ENCODE results near the gene MTLN.
"Not testable (repeated sequence)": the region's sequence is repeated elsewhere in the genome, so short reads cannot be mapped to it uniquely, and the experiment has no call there.

The MTLN gene

GRCh38 chr2:110211938-110212858 is at the start of gene MTLN:
Gene MTLN, minus strand, starts transcription at chr2:110212547. Its CDS starts 22 bp downstream, at chr2:110212525.
- peak; percentile 71 to 74 for DNase-seq

DNA sequence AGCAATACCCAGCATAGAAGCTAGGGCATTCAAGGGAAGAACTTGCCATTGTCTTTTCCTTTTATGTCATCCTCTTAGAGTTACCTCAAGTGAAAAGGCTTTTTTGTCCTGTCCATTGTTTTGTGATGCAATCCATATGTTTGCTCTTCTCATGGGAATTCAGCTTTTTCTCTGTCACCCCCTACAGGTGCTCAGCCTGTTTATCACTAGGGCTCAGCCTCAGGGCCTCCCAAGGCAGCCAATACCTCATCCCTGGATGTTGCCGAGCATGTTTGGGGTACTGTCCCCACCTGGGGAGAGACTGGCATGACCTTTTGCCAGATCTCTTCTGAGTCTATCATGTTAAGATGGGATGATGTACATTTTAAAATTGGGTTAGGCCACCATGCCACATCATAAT is 49.6 kb upstream of the MTLN start:
- DNase-seq, result not testable (repeated sequence)

DNA sequence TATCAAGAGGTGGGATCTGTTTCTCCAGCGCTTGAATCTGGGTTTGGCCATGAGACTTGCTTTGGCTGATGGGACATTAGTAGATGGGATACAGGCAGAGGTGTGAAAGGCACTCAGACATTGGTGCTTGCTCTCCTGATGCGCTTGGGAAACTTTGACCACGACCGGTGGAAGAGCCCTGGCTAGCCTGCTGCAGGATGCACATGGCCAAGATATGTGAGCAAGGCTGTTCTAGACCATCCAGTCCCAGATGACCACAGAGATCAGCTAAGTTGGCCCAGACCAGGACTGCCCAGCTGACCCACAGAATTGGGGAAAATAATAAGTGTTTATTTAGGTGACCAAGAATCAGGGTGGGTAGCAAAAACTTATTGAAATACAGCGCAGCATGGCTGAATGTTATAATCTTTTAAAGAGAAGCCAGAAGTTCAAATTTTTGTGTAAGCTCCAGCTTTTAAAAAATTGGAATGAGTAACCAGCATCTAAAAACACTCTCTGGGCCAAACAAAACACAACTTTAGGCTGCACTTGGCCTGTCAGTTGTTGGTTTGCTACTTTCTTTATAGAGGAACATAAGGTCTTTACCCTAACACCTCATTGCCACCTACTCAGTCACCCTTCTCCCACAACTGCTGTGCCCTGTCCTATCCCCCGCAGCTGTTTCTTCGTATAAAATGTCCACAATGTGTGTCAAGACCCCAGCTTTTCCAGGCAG is 35.9 kb upstream of the MTLN start:
- not testable (repeated sequence) for DNase-seq

DNA sequence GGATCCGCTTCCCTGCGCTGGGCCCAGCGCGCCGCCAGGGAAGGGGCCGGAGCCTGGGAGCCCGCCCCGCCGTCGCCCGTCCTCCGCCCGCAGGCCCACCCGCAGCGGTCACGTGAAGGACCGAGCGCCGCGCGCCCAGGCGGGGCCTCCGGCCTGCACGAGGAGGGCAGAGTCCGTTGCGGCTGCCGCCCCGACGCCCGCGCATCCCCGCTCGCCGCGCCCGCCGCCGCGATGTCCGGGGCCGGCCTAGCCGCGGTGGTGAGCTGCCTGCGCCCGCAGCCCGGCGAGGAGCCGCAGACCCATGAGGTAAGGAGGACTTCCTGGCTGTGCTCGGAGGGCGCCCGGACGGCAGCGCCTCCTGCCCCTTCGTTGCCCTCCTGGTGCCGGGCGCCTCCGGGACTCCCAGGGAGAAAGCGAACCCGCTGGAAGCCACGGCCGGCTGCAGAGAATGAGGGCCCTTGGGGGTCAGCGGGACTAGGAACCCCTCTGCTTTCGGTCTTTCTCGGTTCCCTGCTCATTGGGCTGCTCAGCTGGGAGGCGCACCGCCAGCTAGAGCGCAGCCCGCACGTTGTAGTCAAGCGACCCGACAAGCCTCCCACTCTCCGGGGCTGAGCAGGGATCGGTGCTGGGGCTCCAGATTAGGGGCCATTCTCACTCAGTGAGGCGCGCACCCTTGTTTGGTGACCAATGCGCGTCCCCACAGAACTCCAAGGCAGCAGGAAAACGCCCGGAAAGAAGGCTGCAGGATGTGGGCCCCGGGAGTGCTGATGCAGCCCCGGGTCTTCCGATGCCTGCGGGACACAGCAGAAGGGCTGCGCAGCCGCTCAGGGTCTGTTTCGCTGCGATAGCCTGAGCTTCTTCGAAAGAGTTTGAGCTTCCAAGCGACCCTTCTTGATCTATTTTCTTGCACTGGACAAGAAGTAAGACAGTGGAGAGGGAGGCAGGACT is 33.4 kb upstream of the MTLN start:
- not testable (repeated sequence) for DNase-seq

DNA sequence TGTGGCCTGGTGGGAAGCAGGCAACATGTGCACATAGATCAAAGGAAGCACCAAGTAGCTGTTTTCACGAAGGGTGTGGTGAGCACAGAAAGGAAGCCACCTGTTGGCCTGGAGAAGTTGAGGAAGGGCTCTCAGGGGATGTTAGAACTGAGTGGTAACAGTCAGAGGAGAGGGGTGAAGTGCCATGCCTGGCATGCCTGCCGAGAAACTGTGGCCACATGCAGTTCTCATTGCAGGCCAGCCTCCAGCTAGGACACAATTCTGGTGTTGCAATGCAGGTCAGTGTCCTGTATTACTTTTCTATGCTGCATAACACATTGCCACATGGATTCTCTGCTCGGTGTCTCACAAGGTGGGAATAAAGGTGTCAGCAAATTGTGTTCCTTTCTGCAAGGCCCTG is 30.9 kb upstream of the MTLN start:
- DNase-seq, result not testable (repeated sequence)

DNA sequence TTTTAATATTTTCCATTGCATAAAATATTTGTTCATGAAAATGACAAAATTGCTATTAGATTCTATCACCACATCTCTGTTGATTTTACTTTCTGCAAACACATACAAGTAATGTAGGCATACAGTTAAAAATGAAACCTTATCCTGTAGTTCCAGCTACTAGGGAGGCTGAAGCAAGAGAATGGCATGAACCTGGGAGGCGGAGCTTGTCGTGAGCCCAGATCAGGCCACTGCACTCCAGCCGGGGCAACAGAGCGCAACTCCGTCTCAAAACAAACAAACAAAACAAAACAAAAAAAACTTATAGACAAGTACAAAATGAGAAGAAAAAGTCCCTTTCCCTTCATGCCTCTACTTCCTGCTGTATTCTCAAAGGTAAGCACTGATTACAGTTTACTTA is 22.2 kb upstream of the MTLN start:
- not testable (repeated sequence) for DNase-seq

DNA sequence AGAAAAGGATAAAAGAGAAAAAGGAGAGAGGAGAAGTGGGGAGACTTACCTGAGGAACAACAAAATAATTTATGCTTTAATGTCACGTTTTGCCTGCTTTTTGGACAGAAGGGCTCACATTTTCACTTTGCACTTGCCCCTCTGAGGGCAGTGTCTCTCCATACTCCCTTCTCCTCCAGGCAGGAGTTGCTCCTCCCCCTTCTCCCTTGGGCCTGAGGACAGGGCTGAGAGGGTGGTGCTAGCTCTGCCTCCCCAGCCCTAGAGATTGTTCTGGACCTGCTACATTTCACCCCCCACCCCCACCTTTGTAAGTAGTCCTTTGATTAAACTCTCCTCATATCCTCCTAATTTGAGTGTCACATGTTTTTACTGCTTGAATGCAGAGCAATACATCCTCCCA is 17.5 kb upstream of the MTLN start:
- not testable (repeated sequence) for DNase-seq

GRCh38 chr2:110222626-110223025 is 10.3 kb upstream of the MTLN start:
- DNase-seq, result not testable (repeated sequence)

- no peak for DNase-seq
Measured at GRCh38 chr2:110221938-110222337, 9.6 kb upstream of the MTLN start.

- no peak for DNase-seq
Measured at GRCh38 chr2:110220190-110220564, 7.8 kb upstream of the MTLN start.

DNA sequence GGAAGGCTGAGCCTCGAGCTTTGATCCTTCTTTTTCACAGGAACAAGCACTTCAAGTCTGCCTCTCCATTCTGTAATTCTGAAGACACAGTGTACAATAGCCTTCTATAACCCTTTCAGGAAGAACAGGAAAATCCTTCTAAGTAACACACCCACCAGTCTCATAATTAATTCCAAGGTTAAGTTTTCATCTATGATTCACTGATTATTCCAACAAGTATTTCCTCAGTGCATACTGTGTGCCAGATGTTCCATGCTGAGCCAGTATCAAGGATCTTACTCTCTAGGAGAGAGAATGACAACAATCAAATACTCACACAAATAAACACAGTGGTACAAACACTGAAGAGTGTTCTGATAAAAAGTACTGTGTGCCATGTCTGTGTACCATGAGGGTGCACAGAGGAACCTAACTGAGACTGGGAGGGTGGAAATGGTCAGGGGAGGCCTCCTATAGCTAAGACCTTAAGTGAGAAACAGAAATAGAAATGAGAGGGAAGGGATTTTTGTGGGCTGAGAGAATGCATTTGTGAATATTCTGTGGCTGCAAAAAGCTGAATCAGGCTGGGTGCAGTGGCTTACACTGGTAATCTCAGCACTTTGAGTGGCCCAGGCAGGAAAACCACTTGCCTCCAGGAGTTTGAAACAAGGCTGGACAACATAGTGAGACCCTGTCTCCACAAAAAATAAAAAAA is 7.3 kb upstream of the MTLN start:
- no peak for DNase-seq

GRCh38 chr2:110218889-110219288 is 6.5 kb upstream of the MTLN start:
- DNase-seq, result not testable (repeated sequence)

DNA sequence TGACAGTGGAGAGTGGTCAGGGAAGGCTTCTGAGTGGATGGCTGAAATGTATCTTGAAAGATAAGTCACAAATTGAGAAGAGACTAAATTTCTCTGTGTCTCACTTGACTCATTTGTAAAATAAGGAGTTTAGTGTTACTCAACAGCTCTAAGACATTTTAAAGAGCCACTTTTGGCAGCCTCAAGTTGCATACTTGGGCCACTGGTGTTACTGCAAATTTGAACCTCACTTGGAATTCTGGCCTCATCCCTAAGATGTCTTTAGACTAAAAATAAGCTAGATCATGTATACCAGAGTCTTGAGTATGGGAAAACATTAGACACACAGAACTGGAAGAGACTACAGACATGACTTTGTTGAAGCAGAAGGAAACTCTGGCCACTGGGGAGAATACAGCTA is 4.5 kb upstream of the MTLN start:
- no peak for DNase-seq

- DNase-seq, result no peak
Measured at GRCh38 chr2:110216199-110216598, 3.9 kb upstream of the MTLN start.

GRCh38 chr2:110215566-110216158 is 3.3 kb upstream of the MTLN start:
- no peak for DNase-seq

GRCh38 chr2:110215091-110215490 is 2.7 kb upstream of the MTLN start:
- DNase-seq, result no peak

GRCh38 chr2:110213522-110213921 is 1.2 kb upstream of the MTLN start:
- not testable (repeated sequence) for DNase-seq

- no peak for DNase-seq
Measured at GRCh38 chr2:110205660-110206455, 6.5 kb downstream of the MTLN start.

- DNase-seq, result peak; percentile 85
Measured at GRCh38 chr2:110204408-110205385, 7.7 kb downstream of the MTLN start, which contains the start of gene NPHP1. Gene NPHP1, minus strand, starts transcription at chr2:110205013. Its CDS starts 45 bp downstream, at chr2:110204968.

Measured in CD4-positive, alpha-beta T cell treated with Interleukin-4 for 1 hour (primary cell).